SK-N-SH (cell line): Measurements from ENCODE around the gene CYB561. TPM values are rescaled to one million over a fixed set of nuclear protein-coding genes. Genes with fewer than 3 reads are reported as not detected.

Source experiments
- CTCF ChIA-PET: fragments of 300-600, 350-600 bp; formaldehyde crosslinking; extraction: SDS; loops from one replicate; lab custom pipeline; 2021; lab: Yijun Ruan, JAX
- POLR2A ChIA-PET: fragments of 350-600 bp; sonication (Branson Sonifier 250); formaldehyde crosslinking; extraction: SDS; loops from one replicate; lab custom pipeline; 2020; ENCODE audit warnings: antibody characterized with exemption, inconsistent platforms; lab: Yijun Ruan, JAX
- DNase-seq: peaks from one replicate; pipeline ENCODE4 v3.0.0; 2012
- H2AFZ ChIP-seq: fragments of 200-600 bp; sonication (generic); 2 replicates; pipeline ENCODE4 v1.8.1; 2016; ENCODE audit warnings: antibody characterized with exemption, mild to moderate bottlenecking, low read depth
- H3F3A ChIP-seq: fragments of 200-600 bp; sonication (generic); replicated peaks from 2 replicates; pipeline ENCODE3; 2016; ENCODE audit warnings: antibody characterized with exemption, mild to moderate bottlenecking; ENCODE audit not compliant: insufficient read depth
- H3K27ac ChIP-seq, 2 experiments: fragments of 200-500 bp in 1 of 2; fragments of 200-600 bp in 1 of 2; sonication (Bioruptor generic) in 1 of 2; sonication (generic), shearing (Covaris generic) in 1 of 2; 2 replicates each; pipeline versions ENCODE4 v1.5.1 to v1.6.1; 2014 to 2016; ENCODE audit warnings: low read depth in 2 of 2, inconsistent platforms in 1 of 2, low read length in 1 of 2, mild to moderate bottlenecking in 1 of 2, mixed read lengths in 1 of 2
- H3K27me3 ChIP-seq: fragments of 200-600 bp; sonication (generic), shearing (Covaris generic); 2 replicates; pipeline ENCODE4 v1.6.1; 2016; ENCODE audit warnings: mixed run types; ENCODE audit not compliant: insufficient read depth
- H3K36me3 ChIP-seq, 2 experiments: fragments of 200-500 bp in 1 of 2; fragments of 200-600 bp in 1 of 2; sonication (Bioruptor generic) in 1 of 2; sonication (generic) in 1 of 2; replicated peaks in 1 of 2; 2 replicates each; pipeline versions ENCODE3 to v1.5.1; 2014 to 2016; ENCODE audit warnings: low read length in 1 of 2, mild to moderate bottlenecking in 1 of 2; ENCODE audit not compliant: insufficient read depth in 2 of 2, control insufficient read depth in 1 of 2
- H3K4me1 ChIP-seq, 2 experiments: fragments of 200-500 bp in 1 of 2; fragments of 200-600 bp in 1 of 2; sonication (Bioruptor generic) in 1 of 2; sonication (generic), shearing (Covaris generic) in 1 of 2; 2 replicates each; pipeline versions ENCODE4 v1.5.1 to v1.6.1; 2014 to 2016; ENCODE audit warnings: low read depth in 1 of 2, low read length in 1 of 2, mixed run types in 1 of 2; ENCODE audit not compliant: insufficient read depth in 2 of 2, control insufficient read depth in 1 of 2
- H3K4me2 ChIP-seq: fragments of 200-600 bp; sonication (generic), shearing (Covaris generic); 2 replicates; pipeline ENCODE4 v1.6.1; 2017; ENCODE audit warnings: mixed run types
- H3K4me3 ChIP-seq, 2 experiments: fragments of 200-500 bp in 1 of 2; fragments of 200-600 bp in 1 of 2; sonication (Bioruptor generic) in 1 of 2; sonication (generic), shearing (Covaris generic) in 1 of 2; 2 replicates each; pipeline versions ENCODE4 v1.5.1 to v1.8.1; 2014 to 2016; ENCODE audit warnings: low read depth in 2 of 2, inconsistent platforms in 1 of 2, low read length in 1 of 2, mild to moderate bottlenecking in 1 of 2, mixed read lengths in 1 of 2, moderate library complexity in 1 of 2
- H3K79me2 ChIP-seq: fragments of 200-600 bp; sonication (generic); 2 replicates; pipeline ENCODE4 v1.8.1; 2017; ENCODE audit warnings: mild to moderate bottlenecking; ENCODE audit not compliant: insufficient read depth
- H3K9ac ChIP-seq: fragments of 200-600 bp; sonication (generic); 2 replicates; pipeline ENCODE4 v1.6.1; 2017; ENCODE audit warnings: mixed run types
- H3K9me2 ChIP-seq: fragments of 200-600 bp; sonication (generic); 2 replicates; pipeline ENCODE4 v1.6.1; 2017; ENCODE audit warnings: mixed run types
- H3K9me3 ChIP-seq: fragments of 200-600 bp; sonication (generic); 2 replicates; pipeline ENCODE4 v1.6.1; 2017; ENCODE audit warnings: mixed run types, mild to moderate bottlenecking, moderate library complexity
- H4K20me1 ChIP-seq: fragments of 200-600 bp; sonication (generic); 2 replicates; pipeline ENCODE4 v1.6.1; 2017; ENCODE audit warnings: mild to moderate bottlenecking, mixed run types; ENCODE audit not compliant: insufficient read depth
- CHD2 ChIP-seq: fragments of 150-350 bp; IDR thresholded peaks from 2 replicates; pipeline ENCODE4 v1.6.1; 2018; ENCODE audit warnings: low read length; ENCODE audit not compliant: partially characterized antibody
- GABPA ChIP-seq: IDR thresholded peaks from 2 replicates; pipeline ENCODE4 v1.4.0; 2012; ENCODE audit warnings: low read depth, mild to moderate bottlenecking
- MXI1 ChIP-seq: IDR thresholded peaks from 2 replicates; pipeline ENCODE4 v1.6.1; 2012; ENCODE audit warnings: mild to moderate bottlenecking, low read depth, low read length, improper control_type of control experiment
- NRF1 ChIP-seq: IDR thresholded peaks from 2 replicates; pipeline ENCODE4 v1.6.1; 2012; ENCODE audit warnings: low read depth, mild to moderate bottlenecking, low read length
- POLR2AphosphoS5 ChIP-seq: IDR thresholded peaks from 2 replicates; pipeline ENCODE4 v1.6.1; 2012; ENCODE audit warnings: low read depth, low read length
- RAD21 ChIP-seq: IDR thresholded peaks from 2 replicates; pipeline ENCODE4 v1.6.1; 2012; ENCODE audit warnings: mild to moderate bottlenecking, low read length
- SMC3 ChIP-seq: IDR thresholded peaks from 2 replicates; pipeline ENCODE4 v1.6.1; 2012; ENCODE audit warnings: low read depth, low read length, improper control_type of control experiment
- TEAD4 ChIP-seq: IDR thresholded peaks from 2 replicates; pipeline ENCODE4 v1.4.0; 2012; ENCODE audit warnings: mild to moderate bottlenecking, borderline replicate concordance; ENCODE audit not compliant: insufficient read depth
- WGBS: methylation state at CpG from one replicate; pipeline ENCODE4 v1.1.6; 2017; ENCODE audit warnings: low lambda C conversion rate; 5-methylcytosine and 5-hydroxymethylcytosine counted together
- polyA plus RNA-seq, 3 experiments: library from polyadenylated mRNA; depleted of rRNA; stranded (reverse); fragments of >200 nt; gene quantifications; 2 replicates each; pipeline ENCODE4 v1.2.3, GENCODE V29; 2012
- TF ChIP-seq, protein P1 (sequence below): IDR thresholded peaks from 2 replicates; pipeline ENCODE4; 2012
- TF ChIP-seq, protein P2 (sequence below): IDR thresholded peaks from 2 replicates; pipeline ENCODE4 v1.4.0; 2012; ENCODE audit warnings: low read depth
- TF ChIP-seq, protein P3 (sequence below): IDR thresholded peaks from 2 replicates; pipeline ENCODE4 v1.6.1; 2012; ENCODE audit warnings: mild to moderate bottlenecking, low read depth, low read length, moderate library complexity
- TF ChIP-seq, protein P4 (sequence below): fragments of 200-600 bp; sonication (generic); IDR thresholded peaks from 2 replicates; pipeline ENCODE4 v1.6.1; 2017; ENCODE audit warnings: antibody characterized with exemption, mild to moderate bottlenecking, moderate library complexity
- TF ChIP-seq, protein P5 (sequence below): fragments of 150-350 bp; IDR thresholded peaks from 2 replicates; pipeline ENCODE4 v1.6.1; 2017; ENCODE audit warnings: antibody characterized with exemption, low read length, low read depth, borderline replicate concordance

Gene CYB561, protein sequence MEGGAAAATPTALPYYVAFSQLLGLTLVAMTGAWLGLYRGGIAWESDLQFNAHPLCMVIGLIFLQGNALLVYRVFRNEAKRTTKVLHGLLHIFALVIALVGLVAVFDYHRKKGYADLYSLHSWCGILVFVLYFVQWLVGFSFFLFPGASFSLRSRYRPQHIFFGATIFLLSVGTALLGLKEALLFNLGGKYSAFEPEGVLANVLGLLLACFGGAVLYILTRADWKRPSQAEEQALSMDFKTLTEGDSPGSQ
- 28.3 and 38.6 TPM in 2 replicates for polyA plus RNA-seq (2012; rRNA removed)
- polyA plus RNA-seq (2012; cell fraction: cytosol; rRNA removed), result 20.6 and 28.6 TPM in 2 replicates
- 47.2 and 48.4 TPM in 2 replicates for polyA plus RNA-seq (2012; cell fraction: nucleus; rRNA removed)

DNA sequence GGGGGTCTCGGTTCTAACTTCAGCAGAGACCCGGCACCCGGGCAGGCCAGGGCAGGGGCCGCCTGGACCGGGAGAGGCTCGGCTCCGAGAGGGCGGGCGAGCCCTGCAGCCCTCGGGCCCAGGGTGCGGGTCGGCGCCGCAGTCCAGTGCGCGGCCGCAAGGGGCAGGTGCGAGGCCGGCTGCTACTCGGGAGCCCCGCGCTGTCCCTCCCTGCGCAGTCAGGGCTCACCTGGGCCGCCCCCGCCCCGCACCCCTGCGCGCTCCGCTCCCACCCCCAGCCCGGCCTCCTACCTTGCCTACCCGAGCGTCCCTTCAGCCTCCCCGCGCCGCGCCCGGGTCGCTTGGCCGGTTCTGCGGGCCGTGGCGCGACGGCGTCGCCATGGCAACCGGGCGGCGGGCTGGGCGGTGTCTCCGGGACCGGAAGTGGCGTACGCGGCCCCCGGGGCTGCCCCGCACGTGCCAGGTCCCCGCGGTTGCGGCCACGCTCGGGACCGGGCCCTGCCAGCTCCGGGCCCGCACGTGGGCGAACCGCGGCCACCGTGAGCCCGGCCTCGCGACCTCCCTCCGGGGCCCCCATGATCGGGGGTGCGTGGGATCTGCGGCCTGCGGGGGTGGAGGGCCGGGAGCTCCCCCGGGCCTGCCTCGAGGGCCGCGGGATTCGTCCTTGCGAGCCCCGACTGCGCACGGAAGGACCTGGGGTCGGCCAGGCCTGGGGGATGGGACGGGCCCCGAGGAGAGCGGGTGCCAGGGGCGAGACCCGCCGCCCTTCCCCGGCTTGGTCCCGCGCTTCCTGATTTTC is at the start of gene CYB561:
TSS of gene CYB561 (minus strand) at position 353 of the 799 bp plus-strand sequence. CDS start 8,759 bp downstream, outside the sequence.
- no peaks in the 10 kb centered on the region for H3K9me2 ChIP-seq
- H3K27me3 ChIP-seq, result no peaks in the 10 kb centered on the region
- H3K9ac ChIP-seq, result peak within 1 kb of the TSS; percentile 71
- TF ChIP-seq, protein P1, sequence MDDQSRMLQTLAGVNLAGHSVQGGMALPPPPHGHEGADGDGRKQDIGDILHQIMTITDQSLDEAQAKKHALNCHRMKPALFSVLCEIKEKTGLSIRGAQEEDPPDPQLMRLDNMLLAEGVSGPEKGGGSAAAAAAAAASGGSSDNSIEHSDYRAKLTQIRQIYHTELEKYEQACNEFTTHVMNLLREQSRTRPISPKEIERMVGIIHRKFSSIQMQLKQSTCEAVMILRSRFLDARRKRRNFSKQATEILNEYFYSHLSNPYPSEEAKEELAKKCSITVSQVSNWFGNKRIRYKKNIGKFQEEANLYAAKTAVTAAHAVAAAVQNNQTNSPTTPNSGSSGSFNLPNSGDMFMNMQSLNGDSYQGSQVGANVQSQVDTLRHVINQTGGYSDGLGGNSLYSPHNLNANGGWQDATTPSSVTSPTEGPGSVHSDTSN, result no peak
- TF ChIP-seq, protein P2, sequence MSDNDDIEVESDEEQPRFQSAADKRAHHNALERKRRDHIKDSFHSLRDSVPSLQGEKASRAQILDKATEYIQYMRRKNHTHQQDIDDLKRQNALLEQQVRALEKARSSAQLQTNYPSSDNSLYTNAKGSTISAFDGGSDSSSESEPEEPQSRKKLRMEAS, result peak; percentile 90
- TF ChIP-seq SMC3 (peak; percentile 22; the same call in 1 of the 2 replicates), RAD21 (peak; percentile 32), MXI1 (peak; percentile 75), GABPA (peak; percentile 67), CHD2 (no peak), NRF1 (peak; percentile 39; the same call in 1 of the 2 replicates), TEAD4 (no peak), POLR2AphosphoS5 (no peak; the same call in 1 of the 2 replicates)
- TF ChIP-seq, protein P3, sequence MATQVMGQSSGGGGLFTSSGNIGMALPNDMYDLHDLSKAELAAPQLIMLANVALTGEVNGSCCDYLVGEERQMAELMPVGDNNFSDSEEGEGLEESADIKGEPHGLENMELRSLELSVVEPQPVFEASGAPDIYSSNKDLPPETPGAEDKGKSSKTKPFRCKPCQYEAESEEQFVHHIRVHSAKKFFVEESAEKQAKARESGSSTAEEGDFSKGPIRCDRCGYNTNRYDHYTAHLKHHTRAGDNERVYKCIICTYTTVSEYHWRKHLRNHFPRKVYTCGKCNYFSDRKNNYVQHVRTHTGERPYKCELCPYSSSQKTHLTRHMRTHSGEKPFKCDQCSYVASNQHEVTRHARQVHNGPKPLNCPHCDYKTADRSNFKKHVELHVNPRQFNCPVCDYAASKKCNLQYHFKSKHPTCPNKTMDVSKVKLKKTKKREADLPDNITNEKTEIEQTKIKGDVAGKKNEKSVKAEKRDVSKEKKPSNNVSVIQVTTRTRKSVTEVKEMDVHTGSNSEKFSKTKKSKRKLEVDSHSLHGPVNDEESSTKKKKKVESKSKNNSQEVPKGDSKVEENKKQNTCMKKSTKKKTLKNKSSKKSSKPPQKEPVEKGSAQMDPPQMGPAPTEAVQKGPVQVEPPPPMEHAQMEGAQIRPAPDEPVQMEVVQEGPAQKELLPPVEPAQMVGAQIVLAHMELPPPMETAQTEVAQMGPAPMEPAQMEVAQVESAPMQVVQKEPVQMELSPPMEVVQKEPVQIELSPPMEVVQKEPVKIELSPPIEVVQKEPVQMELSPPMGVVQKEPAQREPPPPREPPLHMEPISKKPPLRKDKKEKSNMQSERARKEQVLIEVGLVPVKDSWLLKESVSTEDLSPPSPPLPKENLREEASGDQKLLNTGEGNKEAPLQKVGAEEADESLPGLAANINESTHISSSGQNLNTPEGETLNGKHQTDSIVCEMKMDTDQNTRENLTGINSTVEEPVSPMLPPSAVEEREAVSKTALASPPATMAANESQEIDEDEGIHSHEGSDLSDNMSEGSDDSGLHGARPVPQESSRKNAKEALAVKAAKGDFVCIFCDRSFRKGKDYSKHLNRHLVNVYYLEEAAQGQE, result 0 out of 2 replicates have a peak, but pooled peaks have one; percentile 14
- TF ChIP-seq, protein P4, sequence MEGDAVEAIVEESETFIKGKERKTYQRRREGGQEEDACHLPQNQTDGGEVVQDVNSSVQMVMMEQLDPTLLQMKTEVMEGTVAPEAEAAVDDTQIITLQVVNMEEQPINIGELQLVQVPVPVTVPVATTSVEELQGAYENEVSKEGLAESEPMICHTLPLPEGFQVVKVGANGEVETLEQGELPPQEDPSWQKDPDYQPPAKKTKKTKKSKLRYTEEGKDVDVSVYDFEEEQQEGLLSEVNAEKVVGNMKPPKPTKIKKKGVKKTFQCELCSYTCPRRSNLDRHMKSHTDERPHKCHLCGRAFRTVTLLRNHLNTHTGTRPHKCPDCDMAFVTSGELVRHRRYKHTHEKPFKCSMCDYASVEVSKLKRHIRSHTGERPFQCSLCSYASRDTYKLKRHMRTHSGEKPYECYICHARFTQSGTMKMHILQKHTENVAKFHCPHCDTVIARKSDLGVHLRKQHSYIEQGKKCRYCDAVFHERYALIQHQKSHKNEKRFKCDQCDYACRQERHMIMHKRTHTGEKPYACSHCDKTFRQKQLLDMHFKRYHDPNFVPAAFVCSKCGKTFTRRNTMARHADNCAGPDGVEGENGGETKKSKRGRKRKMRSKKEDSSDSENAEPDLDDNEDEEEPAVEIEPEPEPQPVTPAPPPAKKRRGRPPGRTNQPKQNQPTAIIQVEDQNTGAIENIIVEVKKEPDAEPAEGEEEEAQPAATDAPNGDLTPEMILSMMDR, result peak; percentile 54
- TF ChIP-seq, protein P5, sequence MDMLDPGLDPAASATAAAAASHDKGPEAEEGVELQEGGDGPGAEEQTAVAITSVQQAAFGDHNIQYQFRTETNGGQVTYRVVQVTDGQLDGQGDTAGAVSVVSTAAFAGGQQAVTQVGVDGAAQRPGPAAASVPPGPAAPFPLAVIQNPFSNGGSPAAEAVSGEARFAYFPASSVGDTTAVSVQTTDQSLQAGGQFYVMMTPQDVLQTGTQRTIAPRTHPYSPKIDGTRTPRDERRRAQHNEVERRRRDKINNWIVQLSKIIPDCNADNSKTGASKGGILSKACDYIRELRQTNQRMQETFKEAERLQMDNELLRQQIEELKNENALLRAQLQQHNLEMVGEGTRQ, result no peak
- H3K9me3 ChIP-seq, result no peaks in the 10 kb centered on the region
- POLR2A ChIA-PET, result interaction anchor here (0.6 to 10.2 kb wide), 11 partner anchors 9 to 327 kb away, joined by 3 to 572 read pairs (median 4); partner anchors contain the start of genes ACE, CCDC47, DCAF7 and MAP3K3
- peaks cover 36% of the 10 kb centered on the region for H3F3A ChIP-seq
- CTCF ChIA-PET, result interaction anchor here (0.7 to 27.2 kb wide), 13 partner anchors 8 to 166 kb away, joined by 3 to 708 read pairs (median 5); partner anchors contain the start of genes ACE and DCAF7
- peak within 1 kb of the TSS; percentile 19 to 99; a peak in 2 of 4 replicates for H3K27ac ChIP-seq
- H3K4me3 ChIP-seq, result peak within 1 kb of the TSS; percentile 56 to 64
- H2AFZ ChIP-seq, result peak within 1 kb of the TSS; percentile 92; the same call in 1 of the 2 replicates
- 31% methylated on average over 25 of the region's 99 CpGs for WGBS
- H3K4me1 ChIP-seq, result peaks cover 8 to 69% of the 10 kb centered on the region in 2 experiments
- no peaks in the 10 kb centered on the region for H4K20me1 ChIP-seq
- H3K36me3 ChIP-seq, result no peaks in the 10 kb centered on the region
- H3K79me2 ChIP-seq, result no peaks in the 10 kb centered on the region; the same call in 1 of the 2 replicates
- peak within 1 kb of the TSS; percentile 80 for H3K4me2 ChIP-seq
- peak; percentile 97 for DNase-seq
